Measurements from ENCODE around the gene RELCH.
"Not testable (repeated sequence)": the region's sequence is repeated elsewhere in the genome, so short reads cannot be mapped to it uniquely, and the experiment has no call there.

The RELCH gene, protein sequence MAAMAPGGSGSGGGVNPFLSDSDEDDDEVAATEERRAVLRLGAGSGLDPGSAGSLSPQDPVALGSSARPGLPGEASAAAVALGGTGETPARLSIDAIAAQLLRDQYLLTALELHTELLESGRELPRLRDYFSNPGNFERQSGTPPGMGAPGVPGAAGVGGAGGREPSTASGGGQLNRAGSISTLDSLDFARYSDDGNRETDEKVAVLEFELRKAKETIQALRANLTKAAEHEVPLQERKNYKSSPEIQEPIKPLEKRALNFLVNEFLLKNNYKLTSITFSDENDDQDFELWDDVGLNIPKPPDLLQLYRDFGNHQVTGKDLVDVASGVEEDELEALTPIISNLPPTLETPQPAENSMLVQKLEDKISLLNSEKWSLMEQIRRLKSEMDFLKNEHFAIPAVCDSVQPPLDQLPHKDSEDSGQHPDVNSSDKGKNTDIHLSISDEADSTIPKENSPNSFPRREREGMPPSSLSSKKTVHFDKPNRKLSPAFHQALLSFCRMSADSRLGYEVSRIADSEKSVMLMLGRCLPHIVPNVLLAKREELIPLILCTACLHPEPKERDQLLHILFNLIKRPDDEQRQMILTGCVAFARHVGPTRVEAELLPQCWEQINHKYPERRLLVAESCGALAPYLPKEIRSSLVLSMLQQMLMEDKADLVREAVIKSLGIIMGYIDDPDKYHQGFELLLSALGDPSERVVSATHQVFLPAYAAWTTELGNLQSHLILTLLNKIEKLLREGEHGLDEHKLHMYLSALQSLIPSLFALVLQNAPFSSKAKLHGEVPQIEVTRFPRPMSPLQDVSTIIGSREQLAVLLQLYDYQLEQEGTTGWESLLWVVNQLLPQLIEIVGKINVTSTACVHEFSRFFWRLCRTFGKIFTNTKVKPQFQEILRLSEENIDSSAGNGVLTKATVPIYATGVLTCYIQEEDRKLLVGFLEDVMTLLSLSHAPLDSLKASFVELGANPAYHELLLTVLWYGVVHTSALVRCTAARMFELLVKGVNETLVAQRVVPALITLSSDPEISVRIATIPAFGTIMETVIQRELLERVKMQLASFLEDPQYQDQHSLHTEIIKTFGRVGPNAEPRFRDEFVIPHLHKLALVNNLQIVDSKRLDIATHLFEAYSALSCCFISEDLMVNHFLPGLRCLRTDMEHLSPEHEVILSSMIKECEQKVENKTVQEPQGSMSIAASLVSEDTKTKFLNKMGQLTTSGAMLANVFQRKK

DNA sequence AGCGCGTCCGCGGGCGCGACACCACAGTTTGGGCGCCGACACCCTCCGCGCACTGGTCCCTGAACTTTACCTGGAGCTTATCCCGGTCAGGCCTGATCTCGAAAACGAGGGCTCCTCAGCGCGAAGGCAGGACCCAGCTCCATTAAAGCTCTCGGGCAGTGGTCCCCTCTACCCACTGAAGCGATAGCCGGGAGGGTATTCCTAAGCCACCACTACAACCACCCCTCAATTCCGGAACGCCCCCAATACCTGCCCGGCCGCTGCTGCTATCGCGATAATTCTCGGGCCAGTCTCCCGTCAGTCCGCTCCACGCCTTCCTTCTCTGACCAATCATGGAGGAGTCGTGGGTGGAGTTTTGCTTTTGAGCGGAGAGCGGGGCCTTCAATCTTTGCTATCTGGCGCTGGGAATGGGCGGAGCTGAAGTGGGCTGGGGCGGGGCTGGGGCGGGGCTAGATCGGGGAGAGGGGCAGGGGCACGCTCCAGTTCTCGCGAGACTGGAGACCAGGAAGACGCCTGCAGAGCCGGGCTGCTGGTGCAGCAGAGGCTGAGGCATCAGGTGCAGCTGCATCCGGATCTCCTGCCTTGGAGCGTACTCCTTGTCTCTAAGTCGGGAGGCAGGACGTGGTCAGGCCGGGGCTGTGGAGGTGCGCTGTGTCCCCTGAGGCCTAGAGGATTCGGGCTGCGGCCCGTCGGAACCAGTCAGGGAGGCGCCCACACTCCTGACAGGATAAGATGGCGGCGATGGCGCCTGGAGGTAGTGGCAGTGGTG is at the start of gene RELCH, which contains the start of gene PIGN:
Gene RELCH (plus strand): TSS at position 482 of the 769 bp plus-strand sequence. CDS start 251 bp downstream, at position 733.
Gene PIGN (minus strand): TSS at position 283 of the 769 bp plus-strand sequence. CDS start 25,703 bp downstream, outside the sequence.
- peak; percentile 96 for DNase-seq

DNA sequence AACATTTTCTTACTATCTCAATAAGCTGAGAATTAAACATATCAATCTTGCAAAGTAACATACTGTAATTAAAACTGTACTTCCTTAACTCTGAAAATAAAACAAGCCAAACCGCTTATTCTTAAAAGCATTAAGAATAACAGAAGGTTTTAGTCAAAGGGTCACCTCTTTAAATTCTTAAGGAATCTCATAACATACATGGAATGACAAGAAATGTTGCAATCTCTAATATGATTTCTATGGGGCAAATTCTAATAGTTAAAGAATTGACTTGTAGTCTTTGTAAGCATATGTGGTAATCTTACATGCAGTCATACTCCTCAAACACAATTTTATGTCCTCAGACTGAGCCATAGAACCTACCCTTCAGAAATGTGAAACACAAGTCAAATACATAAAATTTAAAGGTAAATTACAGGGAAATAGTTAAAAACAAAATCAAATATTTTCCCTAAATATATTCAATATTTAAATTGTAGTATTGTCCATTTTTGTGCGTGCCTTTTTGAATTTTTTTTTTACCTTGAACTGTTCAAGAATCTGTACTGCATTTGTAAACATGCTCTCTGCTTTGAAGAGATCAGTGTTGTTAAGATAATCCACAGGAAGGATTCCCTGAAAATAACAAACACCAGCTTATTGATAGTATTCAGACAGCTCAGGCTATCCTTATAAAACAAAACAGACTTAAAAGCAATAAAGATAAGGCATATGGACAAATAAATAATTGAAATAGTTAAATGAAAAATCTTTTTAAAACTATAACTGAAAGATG is 48.4 kb upstream of the RELCH start:
- DNase-seq, result no peak

DNA sequence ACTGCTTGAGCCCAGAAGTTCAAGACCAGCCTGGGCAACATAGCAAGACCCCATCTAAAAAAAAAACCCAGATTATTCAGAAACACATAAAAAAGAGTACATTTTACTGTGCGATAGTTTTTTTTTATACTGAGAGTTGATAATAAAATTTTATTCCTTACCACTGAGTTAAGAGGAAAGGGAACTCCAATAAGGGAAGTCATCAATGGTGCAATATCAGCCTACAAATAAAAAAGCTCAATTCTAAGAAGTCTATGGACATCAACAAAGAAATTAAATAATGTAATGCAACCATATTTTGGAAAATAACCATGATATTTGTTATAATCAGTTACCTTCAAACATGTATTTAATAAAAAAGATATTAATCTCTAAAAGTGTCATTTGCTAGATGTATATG is 46.8 kb upstream of the RELCH start:
- no peak for DNase-seq

DNA sequence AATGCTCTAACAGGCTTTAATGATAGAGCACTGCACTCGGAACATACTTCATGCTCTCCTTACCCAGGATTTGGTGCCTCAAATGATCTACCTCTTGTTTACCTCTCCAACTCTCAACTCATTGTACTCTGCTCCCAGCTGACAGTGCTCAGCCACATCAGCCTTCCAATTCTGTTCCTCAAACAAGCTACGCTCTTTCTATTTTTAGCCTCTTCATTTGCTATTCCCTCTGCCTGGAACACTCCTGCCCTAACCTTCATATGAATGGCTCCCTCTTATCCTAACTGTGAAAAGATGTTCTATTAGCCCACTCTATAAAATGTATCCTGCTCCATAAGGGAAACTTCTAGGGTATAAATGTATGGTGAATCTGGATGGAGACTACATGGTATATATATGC is 42.7 kb upstream of the RELCH start:
- no peak for DNase-seq

DNA sequence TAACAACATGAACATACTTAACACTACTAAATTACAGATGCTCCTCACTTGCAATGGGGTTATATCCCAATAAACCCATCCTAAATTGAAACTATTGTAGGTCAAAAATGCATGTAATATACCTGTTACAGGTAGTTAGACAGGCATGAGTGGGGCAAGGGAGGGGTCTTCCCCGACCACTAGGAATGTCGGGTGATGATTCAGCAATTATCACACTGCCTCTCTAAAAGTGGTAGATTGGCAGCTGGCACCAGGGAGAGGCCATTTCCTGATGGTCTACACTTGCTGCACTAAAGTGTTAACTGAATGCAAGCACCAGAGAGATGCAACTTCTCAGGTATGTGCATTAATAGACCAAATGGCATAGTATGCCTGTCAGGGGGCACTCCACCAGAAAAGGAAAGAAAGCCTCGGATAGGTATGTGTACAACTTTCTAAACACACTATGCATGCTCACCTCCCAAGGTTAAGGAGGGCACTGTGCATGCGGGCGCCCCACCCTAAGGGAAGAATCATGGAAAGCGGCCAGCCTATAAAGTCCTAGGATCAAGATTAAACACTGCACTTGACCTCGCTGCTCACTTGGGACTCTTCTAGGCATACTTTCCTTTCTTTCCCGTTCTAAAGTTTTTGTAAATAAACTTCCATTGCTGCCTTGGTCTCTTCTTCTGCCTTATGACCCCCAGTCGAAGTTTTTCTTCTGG is 35.8 kb upstream of the RELCH start:
- no peak for DNase-seq

DNA sequence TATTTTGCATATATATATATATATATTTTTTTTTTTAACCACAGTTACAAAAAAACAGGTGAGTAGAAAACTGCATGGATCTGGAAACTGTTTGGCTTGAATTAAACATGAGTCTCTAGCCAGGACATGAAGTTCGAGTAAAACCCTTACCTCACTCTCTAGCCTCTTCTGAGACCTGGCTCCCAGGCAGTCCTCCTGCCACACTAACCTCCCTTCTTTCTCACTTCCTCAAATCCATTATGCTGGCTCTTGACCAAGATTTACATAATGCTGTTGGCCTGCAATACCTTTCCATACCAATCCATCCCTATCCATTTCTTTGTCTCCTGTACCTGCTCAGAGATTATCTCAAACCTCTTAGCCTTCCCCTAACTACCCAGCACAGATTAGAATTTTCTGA is 34.2 kb upstream of the RELCH start:
- no peak for DNase-seq

DNA sequence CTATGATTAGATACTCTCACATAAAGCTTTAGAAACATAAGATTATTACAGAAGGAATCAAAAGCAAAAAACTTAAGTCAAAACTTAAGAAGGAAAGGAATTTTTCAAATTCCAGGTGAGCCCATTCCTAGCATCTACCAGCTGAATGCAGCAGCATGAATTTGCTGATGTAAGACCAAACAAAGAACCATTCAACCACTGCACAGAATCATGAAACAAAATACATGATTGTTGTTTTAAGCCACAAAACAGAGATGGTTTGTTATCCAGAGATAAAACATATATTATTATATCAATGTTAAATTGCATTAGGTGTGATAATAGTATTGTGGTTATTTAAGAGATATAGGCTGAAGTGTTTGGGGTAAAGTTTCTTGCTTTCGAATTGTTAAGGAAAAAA is 29.2 kb upstream of the RELCH start:
- DNase-seq, result no peak

DNA sequence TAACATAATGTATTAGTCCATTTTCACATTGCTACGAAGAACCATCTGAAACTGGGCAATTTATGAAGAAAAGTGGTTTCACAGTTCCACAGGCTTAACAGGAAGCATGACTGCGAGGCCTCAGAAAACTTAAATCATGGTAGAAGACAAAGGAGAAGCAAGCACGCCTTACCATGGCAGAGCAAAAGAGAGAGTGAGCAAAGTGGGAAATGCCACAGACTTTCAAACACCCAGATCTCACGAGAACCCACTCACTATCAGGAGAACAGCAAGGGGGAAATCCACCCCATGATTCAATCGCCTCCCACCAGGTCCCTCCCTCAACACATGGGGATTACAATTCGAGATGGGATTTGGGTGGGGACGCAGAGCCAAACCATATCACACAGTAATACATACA is 22.7 kb upstream of the RELCH start:
- DNase-seq, result no peak

DNA sequence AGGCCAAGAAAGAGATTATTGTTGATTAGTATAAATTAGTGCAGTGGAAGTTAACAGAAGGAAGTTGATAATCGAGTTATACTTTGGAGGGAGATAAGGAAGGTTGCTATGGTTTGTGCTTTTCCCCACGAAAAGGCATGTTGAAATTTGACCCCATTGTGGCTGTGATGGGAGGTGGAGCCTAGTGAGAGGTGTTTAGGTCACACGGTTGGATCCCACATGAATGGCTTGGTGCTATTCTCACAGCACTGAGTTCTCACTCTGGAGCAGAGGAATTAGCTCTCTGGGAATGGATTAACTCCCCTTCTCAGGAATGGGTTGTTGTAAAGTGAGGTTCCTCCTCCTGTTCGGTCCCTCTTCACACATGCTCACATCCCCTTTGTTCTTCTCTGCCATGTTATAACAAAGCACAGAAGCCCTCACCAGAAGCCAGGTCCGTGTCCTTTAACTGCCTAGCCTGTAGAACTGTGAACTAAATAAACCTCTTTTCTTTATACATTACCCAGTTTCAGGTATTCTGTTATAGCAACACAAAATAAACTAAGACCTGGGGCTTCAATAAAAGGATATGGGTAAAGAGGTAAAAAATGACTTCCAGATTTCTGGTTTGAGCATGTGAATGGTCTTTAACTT is 22.1 kb upstream of the RELCH start:
- DNase-seq, result no peak

DNA sequence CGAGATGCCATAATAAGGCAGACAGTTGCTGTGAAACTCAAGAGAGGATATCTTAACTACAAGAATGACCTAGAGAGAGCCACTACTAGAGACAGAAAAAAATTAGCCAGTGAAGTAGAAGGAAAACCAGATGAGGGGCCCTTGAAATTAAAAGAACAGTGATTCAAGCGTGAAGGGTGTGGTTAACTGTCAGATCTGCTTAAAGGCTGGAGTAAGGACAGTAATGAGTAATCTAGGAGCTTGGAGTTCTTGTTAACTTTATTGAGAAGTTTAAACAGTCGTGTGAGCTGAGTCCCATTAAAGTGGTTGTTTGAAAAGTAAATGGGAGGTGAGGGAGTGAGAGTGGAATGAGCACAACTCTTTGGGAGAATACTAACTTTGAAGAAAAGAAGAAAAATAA is 21.5 kb upstream of the RELCH start:
- no peak for DNase-seq

DNA sequence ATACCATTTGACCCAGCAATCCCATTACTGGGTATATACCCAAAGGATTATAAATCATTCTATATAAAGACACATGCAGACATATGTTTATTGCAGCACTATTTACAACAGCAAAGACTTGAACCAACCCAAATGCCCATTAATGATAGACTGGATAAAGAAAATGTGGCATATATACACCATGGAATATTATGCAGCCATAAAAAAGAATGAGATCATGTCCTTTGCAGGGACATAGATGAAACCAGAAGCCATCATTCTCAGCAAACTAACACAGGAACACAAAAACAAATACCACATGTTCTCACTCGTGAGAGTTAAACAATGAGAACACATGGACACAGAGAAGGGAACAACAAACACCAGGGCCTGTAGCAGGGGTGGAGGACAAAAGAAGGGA is 20.5 kb upstream of the RELCH start:
- DNase-seq, result not testable (repeated sequence)

DNA sequence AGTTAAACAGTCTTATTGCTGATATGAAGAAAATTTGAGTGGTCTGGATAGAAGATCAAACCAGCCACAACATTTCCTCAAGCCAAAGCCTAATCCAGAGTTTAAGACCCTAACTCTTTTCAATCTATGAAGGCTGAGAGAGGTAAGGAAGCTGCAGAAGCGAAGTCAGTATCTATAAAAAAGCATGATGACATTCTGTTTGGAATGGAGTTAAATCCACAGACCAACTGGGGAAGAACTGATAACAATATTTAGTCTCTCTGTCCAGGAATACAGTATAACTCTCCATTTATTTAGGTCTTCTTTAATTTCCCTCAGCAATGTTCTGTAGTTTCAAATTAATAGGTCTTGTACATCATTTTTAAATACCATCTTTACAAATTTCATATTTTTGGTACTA is 16.2 kb upstream of the RELCH start:
- DNase-seq, result no peak

DNA sequence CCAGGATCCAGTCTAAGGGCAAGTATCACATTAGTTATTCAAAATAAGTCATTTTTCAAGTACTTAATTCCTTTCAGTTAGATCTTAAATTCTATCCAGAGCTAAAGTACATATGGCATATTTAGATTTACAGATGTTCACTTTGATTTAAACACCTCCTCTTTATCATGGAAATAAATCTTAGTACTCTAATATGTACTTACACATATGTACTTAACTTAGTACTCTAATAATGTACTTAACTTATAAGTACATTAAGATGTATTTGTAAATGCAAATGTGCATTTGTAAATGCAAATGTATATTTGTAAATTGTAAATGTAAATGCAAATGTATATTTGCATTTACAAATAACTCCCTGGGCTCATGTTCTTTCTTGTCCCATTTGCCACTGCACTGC is 14.8 kb upstream of the RELCH start:
- no peak for DNase-seq

DNA sequence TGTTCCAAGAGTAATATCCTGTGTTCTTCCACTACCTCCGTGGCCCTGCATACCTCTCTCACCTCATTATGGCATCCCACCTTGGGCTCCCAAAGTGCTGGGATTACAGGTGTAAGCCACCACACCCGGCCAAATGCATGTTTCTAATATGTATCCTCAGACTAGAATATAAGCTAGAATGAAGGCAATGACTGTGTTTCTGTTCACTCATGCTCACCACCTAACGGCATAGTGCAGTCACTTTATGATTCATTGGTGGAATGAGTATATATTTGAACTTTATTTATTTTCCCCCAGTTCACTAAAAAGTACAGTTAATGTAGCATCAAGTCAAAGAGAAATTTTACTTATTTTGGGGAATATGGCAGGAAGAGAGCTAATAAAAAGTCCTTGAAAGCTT is 11.5 kb upstream of the RELCH start:
- no peak for DNase-seq

DNA sequence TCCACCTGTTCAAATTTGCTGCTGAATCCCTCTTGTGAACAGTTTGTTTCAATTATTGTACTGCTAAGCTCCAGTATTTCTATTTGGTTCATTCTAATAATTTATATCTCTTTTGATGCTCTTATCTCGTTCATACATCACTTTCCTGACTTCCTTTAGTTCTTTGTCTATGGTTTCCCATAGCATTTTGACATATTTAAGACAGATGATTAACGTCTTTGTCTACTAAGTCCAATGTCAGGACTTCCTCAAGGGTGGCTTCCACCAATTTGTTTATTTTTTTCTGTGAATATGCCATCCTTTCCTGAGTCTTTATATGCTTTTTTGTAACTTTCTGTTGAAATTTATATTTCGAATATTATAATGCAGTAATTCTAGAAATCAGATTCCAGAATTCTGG is 9.8 kb upstream of the RELCH start:
- DNase-seq, result no peak

DNA sequence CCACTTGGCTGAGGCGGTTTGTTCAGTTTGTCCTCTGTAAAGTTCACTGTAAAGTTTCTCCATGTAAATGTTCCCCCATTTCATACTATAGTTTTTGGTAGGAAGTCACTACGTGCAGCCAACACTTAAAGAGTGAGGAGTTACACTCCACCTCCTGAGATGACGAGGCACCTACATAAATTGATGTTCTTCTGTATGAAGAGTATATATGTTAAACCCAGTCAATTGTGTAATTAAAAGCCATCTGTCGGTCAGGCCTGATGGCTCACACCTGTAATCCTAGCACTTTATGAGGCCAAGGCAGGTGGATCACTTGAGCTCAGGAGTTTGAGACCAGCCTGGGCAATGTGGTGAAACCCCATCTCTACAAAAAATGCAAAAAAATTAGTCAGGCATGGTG is 7.8 kb upstream of the RELCH start:
- DNase-seq, result no peak

DNA sequence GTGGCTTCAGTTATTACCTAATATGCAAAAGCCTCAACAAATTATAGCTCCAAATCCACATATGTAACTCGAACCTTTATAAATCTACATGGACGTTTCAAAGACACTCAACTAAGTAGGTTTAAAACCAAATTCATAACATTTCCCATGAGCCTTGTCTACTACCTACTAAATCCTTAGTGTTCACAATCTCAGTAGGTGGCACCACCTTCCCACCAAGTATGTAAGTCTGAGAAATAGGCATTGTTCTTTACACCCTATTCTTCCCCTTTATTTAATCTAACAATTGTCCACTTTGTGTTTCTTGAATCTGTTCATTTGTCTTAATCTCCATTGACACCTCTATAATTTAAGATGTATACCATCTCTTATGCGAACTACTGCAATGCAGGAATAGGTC is 4.8 kb upstream of the RELCH start:
- no peak for DNase-seq

DNA sequence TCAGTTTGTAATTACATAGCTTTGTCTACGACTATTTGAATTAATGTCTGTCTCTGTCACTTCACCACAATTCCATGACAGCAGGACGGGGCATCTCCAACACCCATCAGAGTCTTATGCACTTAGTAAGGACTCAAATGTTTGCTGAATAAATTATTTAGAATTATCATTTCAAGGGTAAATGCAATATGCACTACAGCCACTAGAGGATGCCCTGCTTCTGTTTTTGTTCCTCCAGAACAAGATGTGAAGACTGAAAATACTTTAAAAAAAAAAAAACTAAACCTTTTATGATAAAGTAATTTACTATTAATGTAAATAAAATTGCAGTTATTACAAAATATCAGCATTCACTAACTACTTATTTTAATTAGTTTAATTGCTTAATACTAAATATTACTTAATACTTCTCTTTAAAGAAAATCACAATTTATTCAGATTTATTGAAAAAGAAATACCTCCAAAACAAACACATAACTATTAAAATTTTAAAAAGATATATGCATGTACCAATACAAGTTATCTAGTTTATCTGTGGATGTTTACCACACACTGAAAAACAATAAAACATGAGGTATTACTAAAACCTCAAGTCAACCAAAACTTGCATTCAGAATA is 3.4 kb upstream of the RELCH start:
- DNase-seq, result peak; percentile 60

DNA sequence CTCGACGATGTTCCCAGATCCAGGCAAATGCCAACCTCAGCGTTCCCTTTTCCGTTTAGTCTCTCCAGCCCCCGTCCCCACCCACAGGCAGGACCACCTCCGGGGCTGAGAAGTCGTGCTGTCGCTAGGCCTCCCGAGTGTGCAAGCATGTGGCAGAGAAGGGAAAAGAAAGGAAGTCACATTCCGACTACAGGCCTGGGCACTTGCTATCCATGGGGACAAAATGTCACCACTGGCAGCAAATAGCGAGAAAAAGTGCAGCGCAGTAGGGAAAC is 619 bp upstream of the RELCH start:
- no peak for DNase-seq
